ENCODE data around the gene IMPA2.

DNA sequence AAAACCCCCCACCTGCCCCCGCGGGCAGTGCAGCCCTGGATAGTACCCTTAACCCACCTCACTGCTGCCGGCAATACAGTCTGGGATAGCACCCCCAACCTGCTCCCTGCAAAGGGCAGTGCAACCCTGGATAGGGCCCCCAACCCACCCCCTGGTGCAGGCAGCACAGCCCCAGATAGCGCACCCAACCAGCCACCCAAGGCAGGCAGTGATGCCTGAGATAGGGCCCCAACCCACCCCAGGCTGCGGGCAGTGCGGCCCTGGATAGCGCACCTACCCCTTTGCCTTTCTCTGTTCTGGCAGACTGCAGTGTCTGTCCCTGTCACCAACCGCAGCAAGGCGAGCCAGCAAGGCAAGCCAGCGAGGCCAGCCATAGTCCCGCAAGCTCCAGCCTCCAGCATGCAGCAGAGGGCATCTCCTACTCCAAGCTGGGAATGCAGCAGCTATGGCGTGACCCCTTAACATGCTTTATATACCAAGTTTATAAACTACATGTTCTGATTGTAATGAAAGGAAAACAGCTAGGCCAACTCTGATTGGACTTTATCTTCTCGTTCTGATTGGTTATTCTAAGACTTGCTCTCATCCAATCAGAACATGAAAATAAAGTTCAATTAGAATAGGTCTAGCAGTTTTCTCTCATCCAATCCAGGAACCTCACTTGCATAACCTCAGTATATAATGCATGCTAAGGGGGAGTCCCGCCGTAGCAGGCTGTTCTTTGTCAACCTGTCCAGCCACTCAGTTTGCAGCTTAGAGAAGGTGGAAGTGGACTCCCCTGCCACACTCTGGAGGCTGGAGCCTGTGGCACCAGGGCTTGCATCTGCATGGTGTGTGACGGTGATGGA lies 78.3 kb downstream of the IMPA2 start:
- TF ChIP-seq, protein P1, sequence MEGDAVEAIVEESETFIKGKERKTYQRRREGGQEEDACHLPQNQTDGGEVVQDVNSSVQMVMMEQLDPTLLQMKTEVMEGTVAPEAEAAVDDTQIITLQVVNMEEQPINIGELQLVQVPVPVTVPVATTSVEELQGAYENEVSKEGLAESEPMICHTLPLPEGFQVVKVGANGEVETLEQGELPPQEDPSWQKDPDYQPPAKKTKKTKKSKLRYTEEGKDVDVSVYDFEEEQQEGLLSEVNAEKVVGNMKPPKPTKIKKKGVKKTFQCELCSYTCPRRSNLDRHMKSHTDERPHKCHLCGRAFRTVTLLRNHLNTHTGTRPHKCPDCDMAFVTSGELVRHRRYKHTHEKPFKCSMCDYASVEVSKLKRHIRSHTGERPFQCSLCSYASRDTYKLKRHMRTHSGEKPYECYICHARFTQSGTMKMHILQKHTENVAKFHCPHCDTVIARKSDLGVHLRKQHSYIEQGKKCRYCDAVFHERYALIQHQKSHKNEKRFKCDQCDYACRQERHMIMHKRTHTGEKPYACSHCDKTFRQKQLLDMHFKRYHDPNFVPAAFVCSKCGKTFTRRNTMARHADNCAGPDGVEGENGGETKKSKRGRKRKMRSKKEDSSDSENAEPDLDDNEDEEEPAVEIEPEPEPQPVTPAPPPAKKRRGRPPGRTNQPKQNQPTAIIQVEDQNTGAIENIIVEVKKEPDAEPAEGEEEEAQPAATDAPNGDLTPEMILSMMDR (IDR thresholded peaks at IDR 0.05; ENCODE audit: low read depth, low read length): no peak
- no peak for TF ChIP-seq EZH2phosphoT487 (IDR thresholded peaks at IDR 0.05; ENCODE audit: low read depth)

All from OCI-LY3 (cell line).